ENCODE data around the gene AGTPBP1.
A peak's percentile ranks its signal among the peaks of the same experiment; 100 is the strongest.
"Not testable (repeated sequence)": the region's sequence is repeated elsewhere in the genome, so short reads cannot be mapped to it uniquely, and the experiment has no call there.

The AGTPBP1 gene, protein sequence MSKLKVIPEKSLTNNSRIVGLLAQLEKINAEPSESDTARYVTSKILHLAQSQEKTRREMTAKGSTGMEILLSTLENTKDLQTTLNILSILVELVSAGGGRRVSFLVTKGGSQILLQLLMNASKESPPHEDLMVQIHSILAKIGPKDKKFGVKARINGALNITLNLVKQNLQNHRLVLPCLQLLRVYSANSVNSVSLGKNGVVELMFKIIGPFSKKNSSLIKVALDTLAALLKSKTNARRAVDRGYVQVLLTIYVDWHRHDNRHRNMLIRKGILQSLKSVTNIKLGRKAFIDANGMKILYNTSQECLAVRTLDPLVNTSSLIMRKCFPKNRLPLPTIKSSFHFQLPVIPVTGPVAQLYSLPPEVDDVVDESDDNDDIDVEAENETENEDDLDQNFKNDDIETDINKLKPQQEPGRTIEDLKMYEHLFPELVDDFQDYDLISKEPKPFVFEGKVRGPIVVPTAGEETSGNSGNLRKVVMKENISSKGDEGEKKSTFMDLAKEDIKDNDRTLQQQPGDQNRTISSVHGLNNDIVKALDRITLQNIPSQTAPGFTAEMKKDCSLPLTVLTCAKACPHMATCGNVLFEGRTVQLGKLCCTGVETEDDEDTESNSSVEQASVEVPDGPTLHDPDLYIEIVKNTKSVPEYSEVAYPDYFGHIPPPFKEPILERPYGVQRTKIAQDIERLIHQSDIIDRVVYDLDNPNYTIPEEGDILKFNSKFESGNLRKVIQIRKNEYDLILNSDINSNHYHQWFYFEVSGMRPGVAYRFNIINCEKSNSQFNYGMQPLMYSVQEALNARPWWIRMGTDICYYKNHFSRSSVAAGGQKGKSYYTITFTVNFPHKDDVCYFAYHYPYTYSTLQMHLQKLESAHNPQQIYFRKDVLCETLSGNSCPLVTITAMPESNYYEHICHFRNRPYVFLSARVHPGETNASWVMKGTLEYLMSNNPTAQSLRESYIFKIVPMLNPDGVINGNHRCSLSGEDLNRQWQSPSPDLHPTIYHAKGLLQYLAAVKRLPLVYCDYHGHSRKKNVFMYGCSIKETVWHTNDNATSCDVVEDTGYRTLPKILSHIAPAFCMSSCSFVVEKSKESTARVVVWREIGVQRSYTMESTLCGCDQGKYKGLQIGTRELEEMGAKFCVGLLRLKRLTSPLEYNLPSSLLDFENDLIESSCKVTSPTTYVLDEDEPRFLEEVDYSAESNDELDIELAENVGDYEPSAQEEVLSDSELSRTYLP

DNA sequence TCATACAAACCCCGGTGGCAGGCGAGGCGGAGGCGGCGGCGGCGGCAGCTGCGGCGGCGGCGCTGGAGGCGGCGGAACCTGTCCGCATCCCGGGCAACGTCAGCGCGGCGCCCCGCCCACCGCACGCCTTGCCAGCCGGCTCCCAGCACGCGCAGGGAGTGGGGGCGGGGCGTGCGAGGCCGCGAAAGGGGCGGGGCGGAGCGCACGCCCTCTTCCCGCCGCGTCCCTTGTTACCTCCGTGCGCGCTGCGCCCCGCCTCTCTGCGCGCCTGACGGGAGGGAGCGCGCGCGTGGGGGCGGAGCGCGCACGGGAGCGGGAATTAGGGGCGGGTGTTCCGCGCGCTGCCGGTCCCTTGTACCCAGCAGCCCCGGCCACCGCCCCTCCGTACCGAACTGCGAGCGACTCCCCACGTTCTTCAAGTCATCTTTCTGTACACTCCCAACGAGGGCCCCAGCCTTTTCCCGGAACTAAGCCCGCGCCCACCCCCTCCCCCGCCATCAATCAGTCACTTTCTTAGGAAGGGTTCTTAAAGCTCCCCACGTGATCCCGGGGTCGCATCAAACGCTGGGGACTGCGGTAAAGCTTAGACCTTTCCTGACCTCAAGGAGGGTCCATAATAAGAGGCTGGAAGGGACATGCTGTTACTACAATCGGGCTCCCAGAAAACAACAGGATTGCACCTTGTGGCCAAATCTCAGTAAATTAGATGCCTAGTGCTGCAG lies at the start of gene AGTPBP1:
Gene AGTPBP1 (minus strand): TSS at position 80 of the 722 bp plus-strand sequence. CDS start 29,421 bp downstream, outside the sequence.
- Histone ChIP-seq H3K9me3 (no peaks in the 10 kb centered on the region), H3K36me3 (replicated peaks) (no peaks in the 10 kb centered on the region), H3K4me1 (peaks cover 23% of the 10 kb centered on the region), H3K27me3 (ENCODE audit: low read depth) (no peaks in the 10 kb centered on the region), H3K4me3 (peak within 1 kb of the TSS; percentile 82)
- in situ Hi-C loops (cut with MboI; ENCODE audit: low sequenced_read_pairs): no loop called here
- peak; percentile 91 to 96 for DNase-seq (ENCODE audit: low spot score in 2 of 2)

DNA sequence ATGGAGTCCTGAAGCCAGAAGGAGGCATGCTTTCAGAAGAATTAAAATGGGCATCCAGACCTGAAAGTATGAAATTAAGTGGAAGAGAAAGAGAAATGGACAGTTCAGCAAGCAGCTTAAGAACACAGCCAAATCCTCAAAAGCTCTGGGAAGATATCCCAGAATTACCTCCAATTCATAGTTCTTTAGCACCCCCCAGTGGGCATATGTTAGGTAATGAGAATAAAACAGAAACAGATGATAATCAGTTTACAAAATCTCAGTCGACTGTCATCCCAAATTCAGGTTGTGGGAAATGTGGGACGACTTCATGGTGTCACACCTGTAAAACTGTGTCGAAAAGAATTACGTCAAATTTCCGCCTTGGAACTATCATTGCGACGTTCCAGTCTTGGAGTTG lies 44.4 kb upstream of the AGTPBP1 start:
- H3K4me1 ChIP-seq; H3K4me3 ChIP-seq; H3K27me3 ChIP-seq (ENCODE audit: low read depth); in situ Hi-C loops (cut with MboI; ENCODE audit: low sequenced_read_pairs); H3K36me3 ChIP-seq (replicated peaks); H3K9me3 ChIP-seq; DNase-seq (ENCODE audit: low spot score in 2 of 2): not testable (repeated sequence)

DNA sequence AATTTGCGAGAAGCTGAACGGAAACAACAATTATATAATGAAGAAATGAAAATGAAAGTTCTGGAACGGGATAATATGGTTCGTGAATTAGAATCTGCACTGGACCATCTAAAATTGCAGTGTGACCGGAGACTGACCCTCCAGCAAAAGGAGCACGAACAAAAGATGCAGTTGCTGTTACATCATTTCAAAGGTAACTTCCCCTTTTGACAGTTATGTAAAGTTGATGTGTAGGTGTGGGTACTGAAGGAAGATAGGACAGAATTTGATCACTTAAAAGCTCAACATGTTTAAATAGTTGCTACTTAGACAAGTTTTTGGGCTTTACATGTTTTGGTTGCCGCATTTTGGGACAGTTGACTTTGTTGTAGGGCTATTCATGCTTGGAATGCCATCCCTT lies 32.1 kb upstream of the AGTPBP1 start:
- H3K4me1 ChIP-seq; H3K4me3 ChIP-seq; H3K9me3 ChIP-seq; H3K27me3 ChIP-seq (ENCODE audit: low read depth); in situ Hi-C loops (cut with MboI; ENCODE audit: low sequenced_read_pairs); H3K36me3 ChIP-seq (replicated peaks); DNase-seq (ENCODE audit: low spot score in 2 of 2): not testable (repeated sequence)

DNA sequence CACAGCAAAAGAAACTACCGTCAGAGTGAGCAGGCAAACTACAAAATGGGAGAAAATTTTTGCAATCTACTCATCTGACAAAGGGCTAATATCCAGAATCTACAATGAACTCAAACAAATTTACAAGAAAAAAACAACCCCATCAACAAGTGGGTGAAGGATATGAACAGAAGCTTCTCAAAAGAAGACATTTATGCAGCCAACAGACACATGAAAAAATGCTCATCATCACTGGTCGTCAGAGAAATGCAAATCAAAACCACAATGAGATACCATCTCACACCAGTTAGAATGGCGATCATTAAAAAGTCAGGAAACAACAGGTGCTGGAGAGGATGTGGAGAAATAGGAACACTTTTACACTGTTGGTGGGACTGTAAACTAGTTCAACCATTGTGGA lies 20.0 kb upstream of the AGTPBP1 start:
- H3K4me1 ChIP-seq; in situ Hi-C loops (cut with MboI; ENCODE audit: low sequenced_read_pairs); DNase-seq (ENCODE audit: low spot score in 2 of 2); H3K4me3 ChIP-seq; H3K27me3 ChIP-seq (ENCODE audit: low read depth); H3K9me3 ChIP-seq; H3K36me3 ChIP-seq (replicated peaks): not testable (repeated sequence)

DNA sequence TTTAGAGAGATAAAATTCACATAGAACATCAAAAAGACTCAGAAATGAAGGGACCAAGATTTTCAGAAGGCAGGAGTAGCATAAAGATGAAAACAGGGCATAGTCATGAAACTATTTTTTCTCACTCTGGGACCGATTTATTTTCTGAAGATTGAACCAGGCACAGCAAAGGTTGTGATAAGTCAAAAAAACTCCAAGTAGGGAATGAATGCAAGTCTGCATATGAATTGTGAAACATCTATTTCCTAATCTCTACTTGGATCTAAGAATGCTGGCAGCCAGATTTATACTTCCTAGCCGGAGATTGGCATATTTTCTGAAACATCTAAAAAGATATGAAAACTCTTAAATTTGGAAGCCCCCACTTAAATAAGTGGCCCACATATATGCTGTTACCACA lies 16.0 kb upstream of the AGTPBP1 start:
- H3K36me3 ChIP-seq (replicated peaks); H3K27me3 ChIP-seq (ENCODE audit: low read depth); in situ Hi-C loops (cut with MboI; ENCODE audit: low sequenced_read_pairs); H3K4me1 ChIP-seq; H3K4me3 ChIP-seq; H3K9me3 ChIP-seq; DNase-seq (ENCODE audit: low spot score in 2 of 2): not testable (repeated sequence)

DNA sequence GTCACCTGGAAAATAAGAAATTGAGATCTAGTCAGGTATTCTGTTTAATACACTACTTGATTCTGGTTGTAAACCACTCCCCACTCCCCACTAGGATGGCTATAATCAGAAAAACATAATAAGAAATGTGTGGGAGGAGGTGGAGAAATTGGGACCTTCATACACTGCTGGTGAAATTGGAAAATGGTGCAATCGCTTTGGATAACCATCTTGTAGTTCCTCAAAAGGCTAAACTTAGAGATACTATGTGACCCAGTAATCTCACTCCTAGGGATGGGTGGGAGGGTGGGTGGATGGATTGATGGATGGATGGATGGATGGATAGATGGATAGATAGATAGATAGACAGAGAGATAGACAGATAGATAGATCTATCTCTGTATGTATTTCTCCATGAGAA lies 14.5 kb upstream of the AGTPBP1 start:
- H3K9me3 ChIP-seq; DNase-seq (ENCODE audit: low spot score in 2 of 2); H3K4me1 ChIP-seq; H3K4me3 ChIP-seq; in situ Hi-C loops (cut with MboI; ENCODE audit: low sequenced_read_pairs); H3K36me3 ChIP-seq (replicated peaks); H3K27me3 ChIP-seq (ENCODE audit: low read depth): not testable (repeated sequence)

DNA sequence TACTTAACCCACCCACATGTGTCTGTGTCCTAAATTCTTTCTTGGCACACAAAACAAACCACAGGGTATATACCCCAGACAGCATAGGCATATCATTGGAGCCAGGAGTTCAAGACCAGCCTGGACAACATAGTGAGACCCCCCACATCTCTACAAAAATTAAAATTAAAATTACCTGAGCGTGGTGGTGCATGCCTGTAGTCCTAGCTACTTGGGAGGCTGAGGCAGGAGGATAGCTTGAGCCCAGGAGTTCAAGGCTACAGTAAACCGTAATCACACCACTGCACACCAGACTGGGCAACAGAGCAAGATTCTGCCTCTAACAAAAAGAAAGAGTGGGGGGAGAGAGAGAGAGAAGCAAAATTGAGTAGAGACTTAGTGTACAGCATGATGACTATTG lies 4.6 kb upstream of the AGTPBP1 start:
- in situ Hi-C loops (cut with MboI; ENCODE audit: low sequenced_read_pairs): no loop called here

DNA sequence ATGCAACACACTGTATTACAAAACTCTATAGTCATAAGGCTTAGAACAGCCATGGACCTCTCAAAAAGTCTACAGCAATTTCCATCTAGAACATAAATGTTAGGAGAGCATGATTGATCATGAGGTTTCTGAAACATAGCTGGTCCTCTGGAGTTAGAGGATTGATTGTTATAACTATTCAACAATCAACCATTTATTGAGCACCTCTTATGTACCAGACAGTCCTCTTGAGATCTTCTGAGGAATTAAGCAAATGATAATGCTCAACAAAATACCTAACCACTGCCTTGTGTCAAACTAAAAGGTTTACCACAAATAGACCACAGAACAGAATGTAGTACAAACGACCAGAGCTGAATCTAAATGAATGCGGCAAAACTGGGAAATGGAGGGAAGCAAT lies 3.4 kb upstream of the AGTPBP1 start:
- Histone ChIP-seq H3K4me1 (peaks cover 19% of the 10 kb centered on the region), H3K4me3 (no peak overlapping the region), H3K36me3 (replicated peaks) (no peaks in the 10 kb centered on the region), H3K9me3 (no peaks in the 10 kb centered on the region), H3K27me3 (ENCODE audit: low read depth) (no peaks in the 10 kb centered on the region)
- in situ Hi-C loops (cut with MboI; ENCODE audit: low sequenced_read_pairs): no loop called here
- DNase-seq (ENCODE audit: low spot score in 2 of 2): no peak

More for the DNA sequence above, 4.6 kb upstream of the AGTPBP1 start:
- no peaks in the 10 kb centered on the region for H3K27me3 ChIP-seq (ENCODE audit: low read depth)
- H3K4me1 ChIP-seq: peaks cover 14% of the 10 kb centered on the region
- no peaks in the 10 kb centered on the region for H3K9me3 ChIP-seq
- DNase-seq (ENCODE audit: low spot score in 2 of 2): no peak
- H3K4me3 ChIP-seq: no peak overlapping the region
- H3K36me3 ChIP-seq (replicated peaks): no peaks in the 10 kb centered on the region

DNA sequence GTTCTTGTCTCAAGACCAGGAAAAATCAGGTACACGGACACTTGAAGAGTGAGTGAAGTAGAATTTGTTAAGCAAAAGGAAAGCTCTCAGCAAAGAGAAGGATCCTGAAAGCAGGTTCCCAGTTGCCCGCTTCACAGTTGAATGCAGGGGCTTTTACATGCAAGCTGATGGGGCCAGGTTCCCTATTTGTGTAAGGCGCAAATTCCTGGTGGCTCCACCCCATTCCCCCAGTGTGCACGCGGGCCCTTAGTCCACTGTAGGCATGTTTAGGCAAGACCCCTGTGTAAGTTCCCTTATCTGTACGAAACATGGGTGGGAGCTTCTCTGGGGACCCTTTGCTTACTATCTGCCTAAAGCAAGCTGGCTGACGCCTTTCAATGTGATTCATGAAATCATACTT lies 2.7 kb upstream of the AGTPBP1 start:
- H3K36me3 ChIP-seq (replicated peaks): no peaks in the 10 kb centered on the region
- no peaks in the 10 kb centered on the region for H3K27me3 ChIP-seq (ENCODE audit: low read depth)
- H3K4me3 ChIP-seq: no peak overlapping the region
- no peak for DNase-seq (ENCODE audit: low spot score in 2 of 2)
- H3K4me1 ChIP-seq: peaks cover 23% of the 10 kb centered on the region
- H3K9me3 ChIP-seq: no peaks in the 10 kb centered on the region
- in situ Hi-C loops (cut with MboI; ENCODE audit: low sequenced_read_pairs): no loop called here

DNA sequence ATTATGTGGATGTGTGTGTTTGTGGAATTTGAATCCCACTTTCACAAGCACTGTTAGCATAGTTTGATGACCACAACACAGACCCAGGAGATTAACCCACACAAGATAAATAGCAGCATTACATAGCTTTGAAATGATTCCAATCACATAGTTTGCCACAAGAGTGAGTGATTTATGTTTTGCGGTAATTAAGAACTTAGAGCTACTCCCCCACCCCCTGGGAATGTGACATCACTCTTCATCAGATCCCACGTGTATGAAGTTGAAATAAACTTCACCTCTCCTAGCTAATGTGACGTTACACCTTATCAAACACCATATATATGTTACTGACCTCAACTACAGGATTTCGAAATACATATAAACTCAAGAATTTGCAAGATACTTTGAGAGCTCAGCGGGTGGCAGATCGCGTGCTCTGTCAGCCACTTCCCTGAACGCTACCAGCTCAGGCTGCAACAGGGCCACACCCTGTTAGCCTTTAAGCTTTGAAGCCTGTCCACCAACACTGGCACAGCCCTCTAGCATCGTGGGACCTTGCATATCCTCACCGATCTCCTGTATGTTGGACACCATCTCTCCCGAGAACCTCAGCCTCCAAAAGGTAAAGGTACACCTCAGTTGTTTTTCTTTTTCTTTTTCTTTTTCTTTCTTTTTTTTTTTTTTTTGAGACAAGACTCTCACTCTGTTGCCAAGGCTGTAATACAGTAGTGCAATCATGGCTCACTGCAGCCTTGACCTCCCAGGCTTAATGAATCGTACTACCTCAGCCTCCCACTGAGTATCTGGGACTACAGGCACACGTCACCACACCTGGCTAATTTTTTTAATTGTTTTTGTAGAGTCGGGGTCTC lies 1.7 kb upstream of the AGTPBP1 start:
- Histone ChIP-seq H3K4me3 (no peak overlapping the region), H3K27me3 (ENCODE audit: low read depth) (no peaks in the 10 kb centered on the region), H3K9me3 (no peaks in the 10 kb centered on the region), H3K36me3 (replicated peaks) (no peaks in the 10 kb centered on the region), H3K4me1 (peaks cover 23% of the 10 kb centered on the region)
- peak in 1 of 2 experiments; percentile 41 for DNase-seq (ENCODE audit: low spot score in 2 of 2)
- in situ Hi-C loops (cut with MboI; ENCODE audit: low sequenced_read_pairs): no loop called here

DNA sequence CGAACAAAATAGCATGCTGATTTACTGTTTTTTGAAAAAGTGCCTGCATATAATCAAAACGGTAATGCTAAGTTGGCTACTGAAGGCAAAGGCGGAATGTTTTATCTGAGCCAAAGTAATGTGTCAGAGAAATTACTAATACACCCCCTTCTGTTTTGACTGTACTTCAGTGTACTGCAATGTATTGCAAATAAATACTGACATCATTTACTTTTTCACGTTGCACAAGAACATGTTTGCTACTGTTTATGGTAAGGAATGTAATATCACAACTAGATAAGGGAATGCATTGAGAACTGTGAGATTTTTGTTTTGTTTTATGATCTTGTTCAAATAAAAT lies 813 bp upstream of the AGTPBP1 start:
- H3K27me3 ChIP-seq (ENCODE audit: low read depth): no peaks in the 10 kb centered on the region
- H3K36me3 ChIP-seq (replicated peaks): no peaks in the 10 kb centered on the region
- no peak for DNase-seq (ENCODE audit: low spot score in 2 of 2)
- H3K4me1 ChIP-seq: peaks cover 23% of the 10 kb centered on the region
- H3K9me3 ChIP-seq: no peaks in the 10 kb centered on the region
- H3K4me3 ChIP-seq: peak overlapping the region; percentile 82
- in situ Hi-C loops (cut with MboI; ENCODE audit: low sequenced_read_pairs): no loop called here

DNA sequence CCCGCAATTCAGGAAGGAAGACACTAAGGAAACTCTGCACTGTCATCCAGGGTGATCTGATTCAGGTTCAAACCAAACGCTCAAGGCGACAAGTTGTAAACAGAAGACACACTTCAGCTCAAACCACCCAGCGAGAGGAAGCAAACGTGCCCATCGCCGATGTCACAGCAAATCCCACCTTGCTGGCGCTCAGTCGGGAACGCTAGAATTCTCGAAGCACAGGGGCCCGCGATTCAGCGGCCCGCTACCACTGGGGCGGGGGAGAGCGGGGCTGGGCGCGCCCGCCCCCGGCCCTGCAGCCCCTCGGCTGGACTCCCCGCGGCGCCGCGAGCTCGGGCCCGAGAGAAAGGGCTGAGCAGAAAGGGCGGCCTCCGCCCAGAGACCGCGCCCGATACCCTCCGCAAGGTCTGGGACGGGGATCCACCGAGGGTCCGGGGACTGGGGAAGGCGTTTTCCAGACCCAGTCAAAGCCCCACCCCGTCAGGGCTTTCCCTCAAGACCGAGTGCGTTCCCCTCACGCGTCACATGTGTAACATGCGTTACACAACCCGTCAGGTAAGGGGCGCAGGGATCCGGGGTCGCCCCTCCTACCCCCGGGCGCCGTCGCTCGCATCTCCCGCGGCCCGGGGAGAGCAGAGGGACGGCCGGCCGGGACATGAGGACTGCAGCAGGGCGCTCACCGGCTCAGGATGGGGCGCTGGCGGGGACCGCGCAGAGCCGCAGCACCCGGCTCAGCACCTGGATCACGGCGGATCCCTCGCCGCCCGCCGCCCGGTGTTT lies 469 bp downstream of the AGTPBP1 start:
- Histone ChIP-seq H3K36me3 (replicated peaks) (no peaks in the 10 kb centered on the region), H3K4me1 (peaks cover 23% of the 10 kb centered on the region), H3K4me3 (peak overlapping the region; percentile 82), H3K9me3 (no peaks in the 10 kb centered on the region), H3K27me3 (ENCODE audit: low read depth) (no peaks in the 10 kb centered on the region)
- in situ Hi-C loops (cut with MboI; ENCODE audit: low sequenced_read_pairs): no loop called here
- peak; percentile 38 to 64 for DNase-seq (ENCODE audit: low spot score in 2 of 2)
